Activated CD8-positive, alpha-beta memory T cell treated with anti-CD3 and anti-CD28 coated beads, Interleukin-2, amount 10 ng/mL, durations not matched to agents 7 days and 5 days (primary cell): ENCODE measurements around the gene SNX1. TPM values are rescaled to one million over a fixed set of nuclear protein-coding genes. Genes with fewer than 3 reads are reported as not detected.
A peak's percentile ranks its signal among the peaks of the same experiment; 100 is the strongest.
"Not testable (repeated sequence)": the region's sequence is repeated elsewhere in the genome, so short reads cannot be mapped to it uniquely, and the experiment has no call there.

ENCODE experiments used
- ATAC-seq: fragments of 150-1000 bp; cut with Tn5 transposase; one replicate; pipeline ENCODE4 v1.10.0; 2021; ENCODE audit warnings: moderate library complexity
- CTCF ChIA-PET: fragments of 350-600 bp; sonication (Branson Sonifier 250); formaldehyde crosslinking; loops from one replicate; lab custom pipeline; 2021; ENCODE audit warnings: antibody characterized with exemption; lab: Charles Lee
- DNase-seq: peaks from one replicate; pipeline ENCODE4 v3.0.0-alpha.2; 2020
- H3K27ac Mint-ChIP-seq: one replicate; pipeline ENCODE4 v1.8.0; 2021; ENCODE audit warnings: mild to moderate bottlenecking, mixed read lengths
- H3K27me3 Mint-ChIP-seq: one replicate; pipeline ENCODE4 v1.8.0; 2021; ENCODE audit warnings: mixed read lengths
- H3K36me3 Mint-ChIP-seq: one replicate; pipeline ENCODE4 v1.8.0; 2021; ENCODE audit warnings: mild to moderate bottlenecking, mixed read lengths
- H3K4me1 Mint-ChIP-seq: one replicate; pipeline ENCODE4 v1.8.0; 2021; ENCODE audit warnings: mixed read lengths
- H3K4me3 Mint-ChIP-seq: one replicate; pipeline ENCODE4 v1.8.0; 2021; ENCODE audit warnings: mild to moderate bottlenecking, moderate library complexity, mixed read lengths
- H3K9me3 Mint-ChIP-seq: one replicate; pipeline ENCODE4 v1.8.0; 2022; ENCODE audit warnings: low read depth, mixed read lengths
- total RNA-seq, 2 experiments: library from RNA; stranded (reverse); gene quantifications; one replicate each; pipeline ENCODE4 v1.2.3, GENCODE V29; 2021

SNX1 gene, protein sequence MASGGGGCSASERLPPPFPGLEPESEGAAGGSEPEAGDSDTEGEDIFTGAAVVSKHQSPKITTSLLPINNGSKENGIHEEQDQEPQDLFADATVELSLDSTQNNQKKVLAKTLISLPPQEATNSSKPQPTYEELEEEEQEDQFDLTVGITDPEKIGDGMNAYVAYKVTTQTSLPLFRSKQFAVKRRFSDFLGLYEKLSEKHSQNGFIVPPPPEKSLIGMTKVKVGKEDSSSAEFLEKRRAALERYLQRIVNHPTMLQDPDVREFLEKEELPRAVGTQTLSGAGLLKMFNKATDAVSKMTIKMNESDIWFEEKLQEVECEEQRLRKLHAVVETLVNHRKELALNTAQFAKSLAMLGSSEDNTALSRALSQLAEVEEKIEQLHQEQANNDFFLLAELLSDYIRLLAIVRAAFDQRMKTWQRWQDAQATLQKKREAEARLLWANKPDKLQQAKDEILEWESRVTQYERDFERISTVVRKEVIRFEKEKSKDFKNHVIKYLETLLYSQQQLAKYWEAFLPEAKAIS
- 100 to 1,000 TPM; 108 to 114 TPM for total RNA-seq

DNA sequence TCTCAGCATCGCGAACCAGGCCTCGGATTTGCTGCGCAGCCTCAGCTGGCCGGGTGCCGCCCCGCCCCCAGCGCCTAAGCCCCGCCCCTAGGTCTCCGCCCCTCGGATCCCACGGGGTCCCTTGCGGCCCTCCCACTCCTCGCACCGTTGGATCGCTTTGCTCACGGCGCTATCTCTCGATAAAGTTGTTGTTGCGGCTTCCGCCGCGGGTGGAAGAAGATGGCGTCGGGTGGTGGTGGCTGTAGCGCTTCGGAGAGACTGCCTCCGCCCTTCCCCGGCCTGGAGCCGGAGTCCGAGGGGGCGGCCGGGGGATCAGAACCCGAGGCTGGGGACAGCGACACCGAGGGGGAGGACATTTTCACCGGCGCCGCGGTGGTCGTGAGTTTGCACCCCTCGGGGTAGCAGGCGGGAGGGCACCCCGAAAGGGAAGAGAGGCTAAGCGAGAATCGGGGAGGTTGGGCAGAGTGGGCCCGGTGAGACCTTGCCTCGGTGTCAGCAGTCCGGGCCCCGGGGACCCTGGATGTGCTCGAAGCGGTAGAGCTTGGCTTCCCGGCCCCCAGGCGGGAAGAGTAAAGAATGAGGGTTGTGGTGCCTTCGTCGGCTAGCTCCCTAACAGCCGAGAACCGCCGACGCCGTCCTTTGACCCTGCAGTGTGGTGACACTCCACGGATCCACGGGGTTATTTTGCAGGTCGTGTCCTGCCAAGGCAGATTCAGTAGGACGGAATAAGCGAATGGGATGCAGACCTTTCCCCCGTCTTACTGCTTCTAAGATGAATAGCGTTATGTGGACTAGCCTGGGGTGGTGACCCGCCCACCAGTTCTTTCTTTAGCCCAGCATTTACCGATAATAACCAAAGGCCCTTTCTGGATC lies at the start of gene SNX1:
SNX1 (plus strand) TSS at position 188 of the 873 bp plus-strand sequence; CDS start at position 220, 32 bp downstream.
- ATAC-seq (peak; percentile 66), DNase-seq (peak; percentile 98)
- Mint-ChIP-seq H3K27ac (peak within 1 kb of the TSS; percentile 98), H3K27me3 (no peaks in the 10 kb centered on the region), H3K9me3 (no peaks in the 10 kb centered on the region), H3K4me3 (peak within 1 kb of the TSS; percentile 99), H3K36me3 (peaks cover 8% of the 10 kb centered on the region), H3K4me1 (peaks cover 56% of the 10 kb centered on the region)
- CTCF ChIA-PET = interaction anchor here (0.7 to 2.9 kb wide), 7 partner anchors 16 to 490 kb away, joined by 3 to 15 read pairs (median 6); no protein-coding TSS in a partner anchor

DNA sequence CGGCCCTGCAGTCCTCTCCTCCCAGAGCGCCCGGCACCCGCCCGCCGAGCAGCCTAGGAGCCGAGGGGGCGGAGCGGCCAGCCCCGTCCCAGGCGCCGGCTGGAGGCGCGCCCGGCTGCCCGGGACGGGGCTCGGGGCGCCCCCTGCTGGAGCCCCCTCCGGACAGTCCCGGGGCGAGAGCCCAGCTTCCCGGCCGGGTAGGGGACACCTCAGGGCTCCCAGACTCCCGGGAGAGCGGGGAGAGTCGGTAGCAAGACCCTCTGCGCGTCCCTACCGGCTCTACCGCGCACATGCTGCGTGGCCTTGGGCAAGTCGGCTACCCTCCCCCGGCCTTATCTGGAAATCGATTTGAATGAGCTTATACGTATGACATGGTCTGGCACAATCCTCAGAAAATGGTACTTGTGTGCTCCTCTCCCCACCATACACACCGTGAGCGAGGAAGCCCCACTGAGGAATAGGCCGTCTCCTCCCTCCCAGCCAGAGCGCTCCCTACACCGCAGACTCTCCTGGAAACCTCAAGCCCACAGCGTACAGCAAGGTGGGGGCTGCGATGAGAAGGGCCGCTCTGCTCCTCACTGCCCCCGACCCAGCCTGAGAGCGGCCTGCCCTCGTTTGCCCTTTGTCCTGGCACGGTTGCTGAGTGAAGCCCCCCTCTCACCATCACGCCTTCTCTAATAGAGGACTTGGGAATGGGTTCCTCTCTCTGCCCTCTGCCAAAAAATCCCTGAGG lies 49.2 kb upstream of the SNX1 start, which contains the start of gene DAPK2:
DAPK2 (minus strand) TSS at position 65 of the 733 bp plus-strand sequence. CDS start 6,224 bp downstream, outside the sequence.
- Mint-ChIP-seq H3K4me3 (peak within 1 kb of the TSS; percentile 67), H3K36me3 (no peaks in the 10 kb centered on the region), H3K27ac (peak within 1 kb of the TSS; percentile 47), H3K9me3 (no peaks in the 10 kb centered on the region), H3K27me3 (peaks cover 23% of the 10 kb centered on the region), H3K4me1 (peaks cover 17% of the 10 kb centered on the region)
- ATAC-seq (peak; percentile 94), DNase-seq (peak; percentile 70)
- CTCF ChIA-PET = interaction anchor here (0.7 to 6.3 kb wide), 61 partner anchors 8 to 580 kb away, joined by 3 to 53 read pairs (median 5); no protein-coding TSS in a partner anchor

DNA sequence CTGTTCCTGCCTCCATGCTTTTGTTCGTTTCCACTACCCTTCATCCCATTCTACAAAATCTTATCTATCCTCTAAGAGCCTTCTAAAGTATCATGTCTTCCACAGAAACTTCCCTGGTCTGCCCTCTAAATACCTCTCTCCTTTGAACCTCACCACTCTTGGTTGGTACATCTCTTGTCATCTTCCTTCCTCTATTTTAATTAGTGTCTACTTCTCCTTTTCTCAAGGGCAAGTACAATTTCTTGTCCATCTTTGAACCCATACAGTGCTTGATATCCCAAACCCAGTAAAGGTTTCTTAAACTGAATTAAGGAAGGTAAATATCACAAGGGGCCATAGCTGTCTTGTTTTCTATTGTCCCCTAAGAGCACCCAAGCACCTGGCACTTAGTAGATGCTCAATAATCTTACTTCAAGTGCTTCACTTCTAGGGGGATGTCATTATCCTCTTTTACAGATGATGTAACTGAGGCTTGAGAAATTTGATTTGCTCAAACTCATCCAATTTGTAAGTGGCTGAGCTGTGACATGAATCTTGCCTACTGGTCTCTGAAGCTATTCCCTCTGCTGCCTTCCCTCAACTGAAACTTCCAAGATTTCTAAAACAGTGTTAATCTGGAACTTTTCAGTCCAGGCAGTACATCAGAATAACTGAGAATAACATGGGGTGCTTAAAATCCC lies 46.9 kb upstream of the SNX1 start:
- no peaks in the 10 kb centered on the region for H3K36me3 Mint-ChIP-seq
- no peak for ATAC-seq
- H3K27ac Mint-ChIP-seq = no peak overlapping the region
- no peak for DNase-seq
- CTCF ChIA-PET = interaction anchor here (1.2 to 6.3 kb wide), 9 partner anchors 19 to 439 kb away, joined by 3 to 53 read pairs (median 4); no protein-coding TSS in a partner anchor
- peaks cover 17% of the 10 kb centered on the region for H3K4me1 Mint-ChIP-seq
- no peak overlapping the region for H3K4me3 Mint-ChIP-seq
- H3K9me3 Mint-ChIP-seq = no peaks in the 10 kb centered on the region
- peaks cover 23% of the 10 kb centered on the region for H3K27me3 Mint-ChIP-seq

DNA sequence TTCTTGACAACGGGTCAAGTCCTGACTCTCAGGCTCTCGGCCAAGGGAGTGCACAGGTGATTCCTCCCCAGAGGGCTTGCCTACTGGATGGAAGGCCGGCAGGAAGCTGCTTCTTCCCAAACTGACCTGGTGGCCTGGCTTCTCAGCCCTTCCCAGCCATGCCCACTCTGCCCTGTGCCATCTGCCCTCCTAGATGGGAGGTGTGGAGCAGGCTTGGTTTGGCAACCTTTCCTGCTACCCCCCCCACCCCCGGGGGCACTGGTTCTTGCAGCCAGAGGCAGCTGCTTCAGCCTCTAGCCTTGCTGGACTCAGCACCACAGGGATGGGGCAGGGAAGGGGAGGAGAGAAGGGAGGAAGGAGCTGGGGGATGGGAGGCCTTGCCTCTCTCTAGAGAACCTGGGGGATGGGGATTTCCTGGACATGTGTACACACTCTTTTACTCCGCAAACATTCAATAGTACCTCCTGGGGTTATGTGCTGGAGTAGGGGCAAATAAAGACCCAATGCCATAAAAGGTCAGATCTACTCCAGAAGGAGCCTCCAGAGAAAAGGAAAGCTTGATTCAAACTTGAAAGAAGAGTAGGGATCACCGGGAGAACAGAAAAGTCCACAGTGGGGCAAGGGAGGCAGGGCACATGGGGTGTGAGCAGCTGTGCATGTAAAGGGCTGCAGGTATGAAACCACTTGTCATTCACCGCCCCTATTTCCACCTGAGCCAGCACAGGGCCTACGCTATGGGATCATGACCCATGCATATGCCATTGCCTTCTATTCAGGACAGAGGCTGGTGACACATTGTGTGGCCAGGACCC lies 45.3 kb upstream of the SNX1 start:
- H3K4me1 Mint-ChIP-seq = peaks cover 8% of the 10 kb centered on the region

DNA sequence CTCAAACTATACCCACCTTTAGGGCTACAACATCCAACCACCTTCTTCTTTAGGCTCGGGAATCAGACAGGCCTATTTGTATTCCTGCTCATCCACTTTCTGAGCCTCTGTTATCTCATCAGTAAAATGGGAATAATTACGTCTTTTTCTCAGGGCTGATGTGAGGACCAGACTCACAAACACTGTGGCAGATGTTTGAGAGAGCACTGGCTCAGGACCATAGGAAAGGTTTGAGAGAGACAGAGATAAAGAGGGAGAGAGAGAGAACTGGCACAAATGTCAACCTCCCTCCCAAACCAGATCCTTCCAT lies 44.7 kb upstream of the SNX1 start:
- Mint-ChIP-seq H3K4me1 (peaks cover 6% of the 10 kb centered on the region), H3K27ac (no peak overlapping the region), H3K9me3 (no peaks in the 10 kb centered on the region), H3K4me3 (no peak overlapping the region), H3K27me3 (peaks cover 15% of the 10 kb centered on the region), H3K36me3 (no peaks in the 10 kb centered on the region)
- no peak for DNase-seq
- no peak for ATAC-seq
- CTCF ChIA-PET = interaction anchor here (1.3 to 1.9 kb wide), 6 partner anchors 15 to 299 kb away, joined by 3 to 4 read pairs (median 4); no protein-coding TSS in a partner anchor

More for the DNA sequence above, 45.3 kb upstream of the SNX1 start:
- no peak overlapping the region for H3K4me3 Mint-ChIP-seq
- H3K9me3 Mint-ChIP-seq = no peaks in the 10 kb centered on the region
- peaks cover 17% of the 10 kb centered on the region for H3K27me3 Mint-ChIP-seq
- no peaks in the 10 kb centered on the region for H3K36me3 Mint-ChIP-seq
- ATAC-seq = no peak
- CTCF ChIA-PET = interaction anchor here (0.8 to 1.9 kb wide), 5 partner anchors 15 to 440 kb away, joined by 3 to 4 read pairs (median 3); no protein-coding TSS in a partner anchor
- no peak overlapping the region for H3K27ac Mint-ChIP-seq
- DNase-seq = no peak

DNA sequence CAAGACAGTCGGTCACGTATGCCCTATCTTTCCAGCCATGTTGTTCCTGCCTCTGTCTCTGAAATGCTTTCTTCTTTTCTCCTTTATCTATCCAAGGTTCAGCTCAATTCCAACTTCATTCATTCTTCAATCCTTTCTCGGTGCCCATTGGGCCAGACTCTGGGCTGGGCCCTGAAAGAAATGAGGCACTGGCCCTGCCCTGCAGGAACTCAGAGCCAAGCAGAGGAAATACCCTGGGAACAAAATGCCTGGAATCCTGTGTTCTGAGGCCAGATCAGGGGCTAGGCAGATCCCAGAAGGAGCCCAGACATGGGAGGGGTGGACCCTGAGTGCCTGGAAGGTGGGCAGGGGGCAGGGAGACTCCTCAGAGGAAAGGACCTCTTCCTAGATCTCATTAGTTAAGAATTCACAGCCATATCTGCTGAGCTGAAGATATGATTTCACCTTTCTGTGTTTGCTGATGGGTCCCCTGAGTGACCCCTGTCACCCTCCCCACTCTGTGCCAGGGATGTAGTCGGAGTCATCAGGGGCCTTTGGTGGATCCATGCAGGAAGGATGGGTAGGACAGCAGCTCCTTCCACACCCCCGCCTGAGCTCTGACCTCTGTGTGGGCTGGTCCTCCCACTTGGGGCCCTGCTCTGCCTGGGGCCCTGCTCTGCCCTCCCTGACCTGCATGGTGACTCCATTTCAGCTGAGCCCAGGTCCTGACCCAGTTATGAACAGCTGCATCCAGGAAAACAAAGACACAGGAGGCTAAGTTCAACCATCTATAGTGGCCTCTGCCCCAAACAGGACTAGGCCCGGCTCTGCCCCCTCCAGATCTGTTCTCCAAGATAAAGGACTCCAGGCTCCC lies 44.1 kb upstream of the SNX1 start:
- CTCF ChIA-PET = interaction anchor here (1.3 kb wide), 2 partner anchors 16 to 300 kb away, joined by 3 to 4 read pairs; no protein-coding TSS in a partner anchor
- Mint-ChIP-seq H3K4me1 (peaks cover 4% of the 10 kb centered on the region), H3K4me3 (no peak overlapping the region), H3K27ac (no peak overlapping the region), H3K27me3 (peaks cover 14% of the 10 kb centered on the region), H3K36me3 (no peaks in the 10 kb centered on the region), H3K9me3 (no peaks in the 10 kb centered on the region)
- DNase-seq = no peak
- no peak for ATAC-seq

DNA sequence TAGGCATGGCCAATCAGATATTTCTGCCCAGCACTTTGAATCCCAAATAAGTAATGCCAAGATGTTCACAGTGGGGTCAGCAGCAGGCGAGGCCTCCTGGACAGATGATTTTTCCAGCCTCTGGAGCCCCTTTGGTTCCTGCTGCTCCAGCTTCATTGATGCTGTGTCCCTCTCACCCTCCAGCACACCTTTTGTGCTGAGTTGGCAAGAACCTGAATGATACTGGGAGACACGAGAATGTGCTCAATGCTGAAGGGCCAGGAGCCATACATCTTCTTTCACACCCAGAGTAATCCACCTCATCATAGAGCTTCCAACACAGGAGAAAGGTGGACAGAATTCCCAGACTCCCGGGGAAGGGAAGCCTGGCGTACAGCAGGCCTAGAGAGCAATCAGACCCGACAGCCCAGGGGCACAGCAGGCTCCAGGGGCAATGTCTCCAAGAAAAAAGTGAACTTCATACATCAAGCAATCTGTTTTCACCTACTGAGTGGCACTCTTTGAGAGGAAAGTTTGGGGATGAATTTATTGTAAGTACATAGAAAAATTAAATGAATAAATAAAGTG lies 42.8 kb upstream of the SNX1 start:
- DNase-seq = no peak
- H3K27ac Mint-ChIP-seq = no peak overlapping the region
- H3K9me3 Mint-ChIP-seq = no peaks in the 10 kb centered on the region
- CTCF ChIA-PET = interaction anchor here (1.0 to 1.4 kb wide), 2 partner anchors 14 to 82 kb away, joined by 3 to 4 read pairs; no protein-coding TSS in a partner anchor
- no peak for ATAC-seq
- H3K27me3 Mint-ChIP-seq = peaks cover 11% of the 10 kb centered on the region
- H3K4me3 Mint-ChIP-seq = no peak overlapping the region
- H3K4me1 Mint-ChIP-seq = no peaks in the 10 kb centered on the region
- no peaks in the 10 kb centered on the region for H3K36me3 Mint-ChIP-seq

DNA sequence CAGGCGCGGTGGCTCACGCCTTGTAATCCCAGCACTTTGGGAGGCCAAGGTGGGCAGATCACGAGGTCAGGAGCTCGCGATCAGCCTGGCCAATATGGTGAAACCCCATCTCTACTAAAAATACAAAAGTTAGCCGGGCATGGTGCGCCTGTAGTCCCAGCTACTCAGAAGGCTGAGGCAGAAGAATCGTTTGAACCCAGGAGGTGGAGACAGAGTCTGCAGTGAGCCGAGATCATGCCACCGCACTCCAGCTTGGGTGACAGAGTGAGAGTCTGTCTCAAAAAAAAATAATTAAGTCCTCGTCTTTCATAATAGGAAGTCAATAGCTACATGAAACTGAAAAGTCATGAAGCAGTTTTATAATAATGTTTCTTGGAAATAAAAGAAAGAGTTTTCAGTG lies 42.1 kb upstream of the SNX1 start:
- CTCF ChIA-PET = interaction anchor here (1.4 kb wide), 1 partner anchor 13 kb away, joined by 4 read pairs; no protein-coding TSS in a partner anchor
- H3K36me3 Mint-ChIP-seq, H3K4me1 Mint-ChIP-seq, H3K9me3 Mint-ChIP-seq, H3K27ac Mint-ChIP-seq, DNase-seq, H3K4me3 Mint-ChIP-seq, ATAC-seq, H3K27me3 Mint-ChIP-seq: not testable (repeated sequence)

DNA sequence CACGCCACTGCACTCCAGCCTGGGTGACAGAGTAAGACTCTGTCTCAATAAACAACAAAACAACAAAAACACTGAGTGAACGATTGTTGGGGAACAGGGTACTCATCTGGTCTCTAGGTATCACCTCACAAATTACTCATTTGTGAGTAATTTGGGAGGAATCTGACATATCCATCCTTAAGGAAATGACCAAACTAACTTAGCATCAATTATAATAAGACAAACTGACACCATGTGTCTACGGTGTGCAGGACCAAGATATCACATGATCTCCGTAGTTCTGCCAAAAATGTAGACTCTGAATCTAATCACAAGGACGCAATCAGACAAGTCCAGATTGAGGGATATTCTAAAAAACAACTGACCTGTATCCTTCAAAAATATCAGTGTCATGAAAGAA lies 37.5 kb upstream of the SNX1 start:
- DNase-seq = no peak
- no peaks in the 10 kb centered on the region for H3K36me3 Mint-ChIP-seq
- no peak for ATAC-seq
- H3K4me3 Mint-ChIP-seq = no peak overlapping the region
- peaks cover 4% of the 10 kb centered on the region for H3K27me3 Mint-ChIP-seq
- no peaks in the 10 kb centered on the region for H3K9me3 Mint-ChIP-seq
- H3K27ac Mint-ChIP-seq = no peak overlapping the region
- CTCF ChIA-PET = interaction anchor here (0.9 to 1.0 kb wide), 2 partner anchors 9 to 12 kb away, joined by 3 to 5 read pairs; partner anchors contain the start of gene DAPK2
- H3K4me1 Mint-ChIP-seq = no peaks in the 10 kb centered on the region

DNA sequence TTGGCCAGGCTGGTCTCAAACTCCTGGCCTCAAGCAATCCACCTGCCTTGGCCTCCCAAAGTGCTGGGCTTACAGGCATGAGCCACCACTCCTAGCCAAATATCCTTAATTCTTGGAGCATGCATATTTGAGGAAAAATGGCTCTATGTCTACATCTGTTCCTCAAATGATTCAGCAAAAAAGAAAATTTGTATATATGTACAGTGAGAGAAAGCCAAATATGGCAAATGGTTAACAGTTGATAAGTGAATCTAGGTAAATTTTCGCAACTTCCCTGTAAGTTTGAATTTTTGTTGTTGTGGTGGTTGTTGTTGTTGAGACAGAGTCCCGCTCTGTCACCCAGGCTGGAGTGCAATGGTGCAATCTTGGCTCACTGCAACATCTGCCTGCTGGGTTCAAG lies 36.7 kb upstream of the SNX1 start:
- H3K4me3 Mint-ChIP-seq, CTCF ChIA-PET, H3K9me3 Mint-ChIP-seq, DNase-seq, ATAC-seq, H3K27ac Mint-ChIP-seq, H3K36me3 Mint-ChIP-seq, H3K4me1 Mint-ChIP-seq, H3K27me3 Mint-ChIP-seq: not testable (repeated sequence)
